Aortic smooth muscle cell (primary cell): ENCODE results near the gene VAMP7. TPM values are rescaled to one million over a fixed set of nuclear protein-coding genes. Genes with fewer than 3 reads are reported as not detected.

Experiments
- total RNA-seq: library from RNA; depleted of rRNA; stranded (reverse); fragments of >200 nt; gene quantifications from 2 replicates; pipeline ENCODE4 v1.2.3, GENCODE V29; 2014

The VAMP7 gene, protein sequence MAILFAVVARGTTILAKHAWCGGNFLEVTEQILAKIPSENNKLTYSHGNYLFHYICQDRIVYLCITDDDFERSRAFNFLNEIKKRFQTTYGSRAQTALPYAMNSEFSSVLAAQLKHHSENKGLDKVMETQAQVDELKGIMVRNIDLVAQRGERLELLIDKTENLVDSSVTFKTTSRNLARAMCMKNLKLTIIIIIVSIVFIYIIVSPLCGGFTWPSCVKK
- total RNA-seq = 40.4 and 44.4 TPM in 2 replicates

DNA sequence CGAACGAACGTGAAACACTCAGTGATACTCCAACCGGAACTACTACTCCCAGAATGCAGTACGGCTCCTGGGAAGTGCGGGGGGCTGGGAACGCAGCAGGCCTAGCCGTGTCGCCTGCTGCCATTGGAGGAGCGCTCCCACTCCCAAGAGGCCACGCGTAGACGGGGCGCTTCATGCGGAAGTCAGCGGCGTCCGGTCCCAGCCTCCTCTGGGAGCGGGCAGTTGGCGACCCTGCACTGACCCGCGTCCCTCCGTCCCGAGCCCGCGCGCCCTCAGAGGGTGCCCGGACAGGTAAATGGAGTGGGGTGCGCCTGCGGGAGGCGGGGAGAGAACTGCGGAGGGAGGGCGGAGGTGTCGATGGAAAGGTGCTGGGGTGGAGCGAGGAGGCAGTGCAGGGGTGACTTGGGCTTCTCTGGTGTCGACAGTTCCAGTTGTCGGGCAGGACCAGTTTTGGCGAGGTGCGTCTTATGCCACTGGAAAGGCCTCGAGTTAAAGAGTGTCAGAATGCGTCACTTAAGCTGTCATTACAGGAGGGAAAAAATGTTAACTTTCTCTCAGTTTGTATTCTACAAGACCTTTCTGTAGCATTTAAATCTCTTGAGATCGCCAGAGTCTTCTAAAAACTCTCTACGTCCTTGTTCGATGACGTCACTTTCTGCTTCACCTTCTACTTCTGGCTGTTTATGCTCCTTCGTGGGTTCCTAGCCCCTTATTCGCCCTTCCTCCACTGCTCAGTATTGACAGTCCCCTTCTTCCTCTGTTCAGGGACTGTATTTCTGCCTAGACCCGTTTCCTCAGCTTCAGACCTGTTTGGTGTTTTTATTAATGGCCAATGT, at the start of gene VAMP7:
Gene VAMP7 (plus strand): TSS at position 188 of the 836 bp plus-strand sequence. CDS start 8,122 bp downstream, outside the sequence.

Other genes starting within 250 kb of the VAMP7 start
- 0.12 and 0.13 TPM in 2 replicates for gene IL9R, start 116.4 kb downstream of the VAMP7 start, total RNA-seq